ENCODE data around the gene GPR152.

GPR152 gene

DNA sequence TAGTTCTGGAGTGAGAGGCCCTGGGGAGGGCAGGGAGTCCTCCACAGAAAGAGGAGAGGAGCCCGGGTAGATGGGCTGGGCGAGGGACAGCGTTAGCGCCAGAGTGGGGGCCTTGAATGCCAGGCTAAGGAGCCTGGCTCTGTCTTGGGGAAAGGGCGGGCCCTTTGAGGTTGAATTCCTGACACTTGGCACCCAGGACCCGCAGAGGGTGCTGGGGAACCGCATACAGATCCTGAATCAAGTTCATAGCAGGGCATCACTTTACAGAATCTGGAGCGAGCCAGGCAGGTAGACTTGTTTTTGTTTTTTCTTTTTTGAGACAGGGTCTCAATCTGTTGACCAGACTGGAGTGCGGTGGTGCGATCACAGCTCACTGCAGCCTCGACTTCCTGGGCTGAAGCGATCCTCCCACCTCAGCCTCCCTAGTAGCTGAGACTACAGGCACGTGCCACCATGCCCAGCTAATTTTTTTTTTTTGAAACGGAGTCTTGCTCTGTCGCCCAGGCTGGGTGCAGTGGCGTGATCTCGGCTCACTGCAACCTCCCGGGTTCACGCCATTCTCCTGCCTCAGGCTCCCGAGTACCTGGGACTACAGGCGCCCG is 31.0 kb downstream of the GPR152 start:
- DNase-seq: no peak

DNA sequence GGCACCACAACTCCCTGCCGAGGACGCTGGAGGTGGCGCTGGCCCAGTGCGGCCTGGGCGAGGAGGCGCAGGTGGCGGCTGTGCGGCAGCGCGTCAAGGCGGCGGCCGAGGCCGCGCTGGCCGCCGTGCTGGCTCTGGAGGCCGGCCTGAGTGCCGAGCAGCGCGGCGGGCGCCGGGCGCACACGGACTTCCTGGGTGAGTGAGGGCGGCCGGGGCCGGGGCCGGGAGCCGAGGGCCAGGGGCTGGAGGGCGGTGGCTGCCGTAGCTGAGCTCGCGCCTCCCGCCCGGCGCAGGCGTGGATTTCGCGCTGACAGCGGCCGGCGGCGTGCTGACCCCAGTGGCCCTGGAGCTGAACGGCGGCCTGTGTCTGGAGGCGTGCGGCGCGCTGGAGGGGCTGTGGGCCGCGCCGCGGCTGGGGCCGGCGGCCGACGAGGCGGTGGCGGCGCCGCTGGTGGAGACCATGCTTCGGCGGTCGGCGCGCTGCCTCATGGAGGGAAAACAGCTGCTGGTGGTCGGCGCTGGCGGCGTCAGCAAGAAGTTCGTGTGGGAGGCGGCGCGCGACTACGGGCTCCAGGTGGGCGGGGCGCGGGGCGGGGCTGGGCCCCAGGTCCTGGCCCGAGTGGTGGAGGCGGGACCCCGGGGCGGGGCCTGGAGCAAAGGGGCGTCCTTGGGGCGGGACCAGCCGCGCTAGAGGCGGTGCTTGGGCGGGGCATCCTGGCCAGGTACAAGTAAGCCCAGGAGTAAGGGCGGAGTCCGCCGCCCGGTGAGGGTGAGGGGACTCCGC is 31.7 kb downstream of the GPR152 start:
- DNase-seq: peak; percentile 99

DNA sequence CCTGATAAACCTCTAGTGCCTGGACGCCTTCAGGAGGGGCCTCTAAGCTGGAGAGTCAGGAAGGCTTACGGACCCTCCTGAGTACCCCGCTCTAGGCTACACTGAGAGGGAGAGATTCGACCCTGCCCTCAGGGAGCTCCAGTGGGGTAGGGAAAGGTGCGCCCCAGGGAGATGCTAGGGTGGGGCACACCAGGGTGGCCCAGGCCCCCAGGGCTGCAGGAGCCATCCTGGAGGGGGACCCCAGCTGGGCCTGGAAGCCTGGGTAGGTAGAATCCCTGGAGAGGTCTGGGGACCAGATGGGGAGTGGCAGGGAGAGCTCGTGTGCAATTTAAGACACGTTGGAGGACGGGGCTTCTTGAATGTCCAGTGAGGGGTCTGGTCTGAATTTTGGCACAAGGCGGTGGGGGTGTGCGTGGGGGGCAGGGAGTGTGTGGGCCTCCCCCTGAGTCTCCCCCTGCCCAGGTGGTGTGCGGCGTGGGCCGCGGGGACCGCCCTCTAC is 32.3 kb downstream of the GPR152 start:
- DNase-seq: no peak

DNA sequence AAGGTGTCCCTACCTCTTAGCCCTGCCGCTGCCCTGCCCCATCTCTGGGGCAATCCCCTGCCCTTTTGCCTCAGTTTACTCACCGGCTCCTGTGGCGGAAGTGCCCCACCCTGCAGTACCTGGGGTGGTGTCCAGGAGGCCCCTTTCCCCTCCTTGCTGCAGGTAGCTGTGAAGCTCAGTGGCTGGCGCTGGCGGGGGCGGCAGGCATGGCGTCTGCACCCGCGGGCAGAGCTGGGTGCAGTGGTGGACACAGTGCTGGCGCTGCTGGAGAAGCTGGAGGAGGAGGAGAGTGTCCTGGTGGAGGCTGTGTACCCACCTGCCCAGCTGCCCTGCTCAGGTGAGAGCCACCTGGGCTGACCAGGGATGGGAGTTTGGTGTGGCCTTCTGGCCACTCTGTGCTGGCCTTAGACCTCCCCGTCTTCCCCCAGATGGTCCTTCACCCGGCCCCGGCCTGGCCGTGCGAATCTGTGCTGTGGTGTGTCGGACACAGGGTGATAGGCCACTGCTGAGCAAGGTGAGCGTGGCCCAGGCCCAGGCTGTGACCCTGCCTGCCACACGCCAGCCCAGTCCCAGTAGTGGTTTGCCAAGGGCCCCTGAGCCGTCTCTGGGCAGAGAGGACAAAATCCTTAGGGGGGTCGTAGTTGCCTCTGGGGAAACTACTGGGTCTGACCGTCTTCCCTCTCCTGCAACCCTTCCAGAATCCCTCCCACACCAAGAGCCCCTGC is 33.0 kb downstream of the GPR152 start:
- peak; percentile 17 for DNase-seq

DNA sequence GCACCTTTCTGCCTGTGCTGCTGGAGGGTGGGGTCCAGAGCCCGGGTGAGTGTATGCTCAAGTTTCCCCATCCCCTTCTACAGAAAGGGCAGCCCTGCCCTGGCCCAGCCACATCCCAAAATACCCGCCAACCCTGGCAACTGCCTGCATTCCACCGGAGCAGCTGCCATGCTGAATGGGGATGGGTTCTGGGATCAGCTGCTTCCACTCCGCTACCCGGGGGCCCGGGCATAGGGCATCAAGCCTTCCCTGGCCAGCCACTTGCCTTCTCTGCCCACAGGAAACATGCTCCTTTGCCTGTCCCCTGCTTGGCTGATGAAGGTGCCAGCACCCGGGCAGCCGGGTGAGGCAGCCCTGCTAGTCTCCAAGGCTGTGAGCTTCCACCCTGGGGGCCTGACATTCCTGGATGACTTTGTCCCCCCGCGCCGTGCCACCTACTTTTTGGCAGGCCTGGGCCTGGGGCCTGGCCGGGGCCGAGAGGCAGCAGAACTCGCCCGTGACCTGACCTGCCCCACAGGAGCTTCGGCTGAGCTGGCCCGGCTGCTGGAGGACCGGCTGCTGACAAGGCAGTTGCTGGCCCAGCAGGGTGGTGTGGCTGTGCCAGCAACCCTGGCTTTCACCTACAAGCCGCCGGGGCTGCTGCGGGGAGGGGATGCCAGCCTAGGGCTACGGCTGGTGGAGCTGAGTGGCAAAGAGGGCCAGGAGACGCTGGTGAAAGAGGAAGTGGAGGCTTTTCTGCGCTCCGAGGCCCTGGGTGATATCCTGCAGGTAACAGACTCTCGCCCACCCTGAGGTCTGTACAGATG is 33.9 kb downstream of the GPR152 start:
- DNase-seq: peak; percentile 68

DNA sequence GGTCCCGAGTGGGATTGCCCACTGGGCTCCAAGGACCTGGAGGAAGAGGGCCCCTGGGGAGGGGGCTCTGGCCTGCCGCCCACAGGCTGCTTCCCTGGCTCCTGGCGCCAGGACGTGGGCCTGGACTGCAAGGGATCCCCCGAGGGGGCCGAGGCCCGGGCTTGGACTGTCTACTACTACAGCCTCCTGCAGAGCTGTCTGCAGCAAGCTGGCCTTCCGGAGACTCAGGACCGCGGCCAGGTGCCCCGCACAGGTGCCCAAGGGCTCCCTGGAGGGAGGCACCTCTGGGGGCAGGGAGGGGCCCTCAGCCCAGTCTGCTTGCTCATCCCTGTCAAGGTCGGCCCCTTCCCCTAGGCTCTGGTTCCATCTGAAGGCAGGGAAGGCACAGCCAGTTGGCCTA is 35.1 kb downstream of the GPR152 start:
- DNase-seq: no peak

DNA sequence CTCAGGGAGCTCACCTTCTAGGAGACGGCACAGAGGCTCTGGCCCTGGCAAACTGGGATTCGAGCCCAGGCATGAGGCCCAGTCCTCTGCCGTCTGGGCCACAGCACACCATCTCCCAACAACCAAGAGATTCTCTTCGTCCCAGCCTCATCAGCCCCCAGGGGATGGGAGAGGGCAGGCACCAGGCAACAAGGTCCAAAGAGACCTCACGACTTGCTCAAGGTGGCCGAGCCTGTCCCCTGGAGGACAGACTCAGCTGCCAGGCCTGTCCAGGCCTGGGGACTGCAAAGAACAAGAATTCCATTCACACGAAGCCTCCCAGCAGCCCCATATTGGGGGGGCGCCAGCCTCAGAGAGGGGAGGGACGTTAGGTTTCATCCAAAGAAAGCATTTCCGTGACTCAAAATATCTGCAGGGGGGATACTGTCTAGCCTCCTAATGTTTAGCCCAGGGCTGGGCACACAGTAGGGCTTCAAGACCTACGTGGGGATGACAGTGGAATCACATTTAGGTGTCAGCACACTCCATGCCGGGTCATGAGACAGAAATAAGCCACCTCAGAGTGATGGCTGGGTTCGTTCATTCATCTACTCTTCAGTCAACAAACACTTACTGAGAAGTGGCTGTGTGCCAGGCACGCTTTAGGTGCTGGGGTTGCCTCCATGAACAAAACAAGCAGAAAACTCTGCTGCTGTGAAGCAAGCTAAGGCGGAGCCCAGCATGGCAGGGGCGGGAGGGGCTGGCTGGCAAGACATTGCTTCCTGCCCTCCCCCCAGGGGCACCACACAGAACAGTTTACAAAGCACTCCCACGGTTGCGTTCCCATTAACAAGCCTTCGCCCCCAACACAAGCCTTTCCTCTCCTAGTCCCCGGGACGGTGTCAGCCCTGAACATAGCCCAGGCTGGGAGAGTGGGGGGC is 35.9 kb downstream of the GPR152 start:
- peak; percentile 93 for DNase-seq

DNA sequence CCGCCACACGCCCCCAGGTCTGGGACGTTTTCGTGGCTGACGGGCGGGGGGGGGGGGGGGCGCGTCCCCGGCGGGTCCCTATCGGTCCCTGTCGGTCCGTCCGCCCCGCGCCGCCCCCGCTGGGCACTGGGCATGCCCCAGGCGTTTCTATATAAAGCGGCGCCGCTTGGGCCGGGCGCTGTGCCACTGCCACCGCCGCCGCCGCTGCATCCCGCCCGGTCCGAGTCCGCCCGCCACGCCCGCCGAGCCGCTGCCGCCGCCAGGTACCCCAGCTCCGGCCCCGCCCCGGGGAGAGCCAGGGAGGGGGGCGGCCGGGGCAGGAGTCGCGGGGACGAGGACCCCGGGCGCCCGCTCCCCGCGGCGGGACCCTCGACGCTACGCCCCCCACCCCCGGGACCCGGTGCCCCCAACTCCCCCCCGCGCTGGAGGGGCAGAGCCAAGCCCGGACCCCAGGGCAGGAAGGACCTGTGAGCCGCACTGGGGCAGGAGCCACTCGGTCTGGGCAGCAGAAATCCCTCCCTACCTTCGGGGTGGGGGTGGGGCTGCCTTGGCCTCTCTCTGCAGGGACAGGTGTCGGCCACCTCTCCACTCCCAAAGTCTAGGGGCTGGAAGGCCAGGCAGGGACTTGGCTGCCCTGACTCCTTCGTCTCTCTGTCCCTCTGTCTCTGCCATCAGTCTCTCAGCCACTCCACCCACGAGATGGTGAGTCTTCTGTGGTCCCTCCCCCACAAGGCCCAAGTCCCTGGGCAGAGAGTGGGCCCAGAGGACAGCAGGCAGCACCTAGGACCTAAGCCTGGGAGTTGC is 36.8 kb downstream of the GPR152 start, which contains the start of gene CARNS1:
TSS of gene CARNS1 (plus strand) at position 178 of the 804 bp plus-strand sequence. CDS start at position 700, 522 bp downstream.
- DNase-seq: peak; percentile 53

DNA sequence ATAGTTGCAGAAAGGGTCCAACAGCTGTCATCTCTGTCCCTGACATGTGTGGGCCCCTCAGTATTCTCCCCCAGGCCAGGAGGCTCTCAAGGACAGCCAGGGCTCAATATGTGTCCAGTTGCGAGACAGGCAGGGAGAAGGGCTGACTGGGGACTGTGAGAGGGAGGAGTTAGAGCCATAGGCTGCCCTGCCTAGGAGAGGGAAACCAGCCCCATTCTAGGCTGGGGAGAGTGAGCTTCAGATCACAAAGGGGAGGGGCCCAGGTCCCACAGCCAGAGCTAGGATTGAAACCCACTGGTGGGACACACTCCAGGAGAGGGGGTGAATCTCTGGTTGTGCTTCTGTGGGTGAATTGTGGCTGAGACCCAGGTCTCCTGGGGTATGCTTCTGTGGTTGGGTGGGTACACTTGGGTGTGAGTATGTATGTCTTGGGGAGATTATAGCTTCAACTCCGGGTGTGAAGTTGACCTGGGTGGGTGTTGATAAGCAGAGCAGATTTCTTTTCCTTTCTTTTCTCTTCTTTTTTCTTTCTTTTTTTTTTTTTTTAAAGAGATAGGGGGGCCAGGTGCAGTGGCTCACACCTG is 39.2 kb downstream of the GPR152 start:
- peak; percentile 22 for DNase-seq

DNA sequence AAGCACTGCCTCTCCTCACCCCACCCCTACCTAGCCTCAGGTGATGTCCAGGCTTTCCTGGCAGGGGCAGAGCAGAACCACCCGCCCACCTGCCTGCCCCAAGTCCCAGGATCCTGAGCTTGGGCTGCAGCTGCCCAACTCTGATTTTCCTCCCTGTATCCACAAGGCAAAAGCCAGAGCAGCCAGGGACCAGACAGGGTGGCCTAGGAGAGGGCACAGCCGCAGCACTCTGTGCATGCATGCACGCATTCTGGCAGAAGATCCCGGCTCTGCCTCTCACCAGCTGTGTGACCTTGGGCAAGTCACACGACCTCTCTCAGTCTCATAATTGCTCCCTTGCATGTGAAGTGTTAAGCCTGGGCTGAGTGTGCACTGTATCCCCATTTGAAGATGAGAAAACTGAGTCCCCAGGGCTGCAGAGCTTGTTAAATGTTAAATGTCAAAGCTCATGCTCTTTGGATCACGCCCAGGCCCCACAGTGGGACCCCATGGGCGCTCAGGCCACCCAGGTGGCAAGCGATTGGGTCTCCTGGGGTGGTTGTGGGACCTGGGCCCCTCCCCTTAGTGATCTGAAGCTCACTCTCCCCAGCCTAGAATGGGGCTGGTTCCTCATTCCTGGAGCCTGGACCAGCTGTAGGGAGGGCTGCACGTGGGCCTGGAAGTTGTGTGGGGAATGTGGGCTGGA is 39.9 kb downstream of the GPR152 start:
- DNase-seq: no peak

DNA sequence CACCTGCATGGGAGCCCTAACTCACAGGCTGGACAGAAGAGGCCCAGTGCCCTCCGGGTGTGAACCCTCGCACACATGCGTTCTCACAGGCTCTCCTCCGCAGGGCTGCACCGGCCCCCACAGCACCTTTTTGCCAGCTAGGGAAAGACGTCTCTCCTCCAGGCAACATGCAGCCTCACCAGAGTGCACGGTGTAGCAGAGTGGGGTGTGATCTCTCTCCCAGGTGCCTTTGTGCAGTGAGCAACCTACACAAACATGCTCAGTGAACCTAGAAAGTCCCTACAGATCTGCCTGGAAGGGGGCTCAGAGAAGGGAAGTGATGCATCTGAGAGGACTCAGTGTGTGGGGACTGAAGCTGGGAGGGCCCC is 40.8 kb downstream of the GPR152 start:
- peak; percentile 30 for DNase-seq

DNA sequence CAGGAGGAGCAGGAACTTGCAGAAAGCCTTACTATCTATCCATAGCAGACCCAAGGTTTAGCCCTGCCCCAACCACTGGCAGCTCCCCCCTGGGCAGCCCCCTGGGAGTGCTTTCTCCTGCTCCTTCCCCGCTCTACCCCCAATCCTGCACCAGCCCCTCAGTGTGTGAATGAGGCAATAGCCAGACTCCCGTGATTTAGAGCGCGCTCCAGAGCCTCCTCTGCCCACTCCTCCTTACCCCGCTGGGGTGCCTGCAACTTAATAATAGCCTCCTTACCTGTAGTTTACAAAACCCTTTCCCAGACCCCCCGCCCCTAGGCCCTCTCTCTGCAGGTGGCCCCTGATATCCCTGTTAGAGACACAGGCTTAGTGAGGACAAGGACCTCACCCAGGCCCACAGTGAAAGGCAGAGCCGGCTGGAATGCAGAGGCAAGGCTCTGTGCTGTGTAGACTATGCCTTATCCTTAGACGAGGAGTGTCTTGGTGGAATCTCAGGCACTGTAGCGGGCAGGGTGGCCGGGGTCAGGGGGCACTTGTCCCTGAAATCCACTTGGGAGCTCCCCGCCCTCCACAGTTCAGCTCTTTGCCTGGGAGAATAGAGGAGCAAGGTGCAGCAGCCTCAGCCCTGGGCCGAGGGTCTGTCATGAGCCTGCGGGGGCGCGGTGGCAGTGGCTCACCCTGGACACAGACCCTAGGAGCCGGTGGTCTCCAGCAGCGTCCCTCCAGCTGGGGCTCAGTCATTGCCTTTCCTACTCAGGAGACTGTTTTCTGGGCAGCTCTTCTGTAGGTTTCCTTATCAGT is 41.3 kb downstream of the GPR152 start:
- no peak for DNase-seq

DNA sequence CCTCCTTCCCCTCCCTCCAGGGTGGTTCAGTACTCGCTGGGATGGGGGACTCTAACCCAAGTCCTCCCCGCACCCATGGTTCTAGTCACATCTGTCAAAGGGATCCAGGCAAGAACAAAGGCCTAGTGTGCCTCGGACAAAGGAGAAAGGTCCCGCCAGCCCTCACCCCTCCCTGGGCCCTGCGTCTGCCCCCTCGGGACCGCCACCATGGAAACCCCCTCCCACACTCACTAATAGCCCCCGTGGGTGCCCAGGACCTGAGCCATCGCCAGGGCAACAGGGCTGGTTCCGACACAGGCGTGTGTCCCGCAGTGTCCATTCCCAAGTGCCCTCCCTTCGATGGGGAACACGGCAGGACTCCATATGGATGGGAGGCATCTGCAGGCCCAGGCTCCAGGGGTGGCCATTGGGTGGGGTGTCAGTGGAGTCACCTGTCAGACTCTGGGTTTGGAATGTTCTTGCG is 42.1 kb downstream of the GPR152 start:
- no peak for DNase-seq

DNA sequence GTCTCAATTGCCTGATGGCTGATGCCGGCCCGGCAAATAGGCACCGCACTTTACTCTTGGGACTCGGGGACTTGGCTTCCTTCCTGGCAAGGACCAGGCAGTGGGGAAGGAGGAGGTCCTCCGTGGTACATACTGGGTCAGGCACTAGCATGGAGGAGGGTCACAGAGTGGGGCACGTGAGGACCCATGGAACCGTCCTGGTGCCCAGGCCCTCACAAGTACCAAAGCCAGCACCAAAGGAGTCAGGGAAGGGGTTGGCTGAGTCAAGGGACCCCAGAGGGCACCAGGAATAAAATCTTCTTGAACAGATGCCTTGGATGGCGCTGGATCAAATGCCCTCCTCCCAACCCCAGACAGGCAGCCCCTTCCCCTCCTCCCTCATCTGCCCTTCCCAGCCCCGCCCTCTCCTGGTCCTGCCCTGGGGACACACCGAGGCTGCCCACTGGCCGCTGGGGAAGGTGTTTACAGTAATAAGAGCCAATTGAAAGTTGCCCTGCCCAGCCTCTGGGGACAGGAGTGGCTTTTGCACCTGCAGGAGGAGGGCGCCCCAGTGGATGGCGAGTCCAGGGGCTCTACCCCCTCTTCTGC is 42.7 kb downstream of the GPR152 start:
- peak; percentile 33 for DNase-seq

DNA sequence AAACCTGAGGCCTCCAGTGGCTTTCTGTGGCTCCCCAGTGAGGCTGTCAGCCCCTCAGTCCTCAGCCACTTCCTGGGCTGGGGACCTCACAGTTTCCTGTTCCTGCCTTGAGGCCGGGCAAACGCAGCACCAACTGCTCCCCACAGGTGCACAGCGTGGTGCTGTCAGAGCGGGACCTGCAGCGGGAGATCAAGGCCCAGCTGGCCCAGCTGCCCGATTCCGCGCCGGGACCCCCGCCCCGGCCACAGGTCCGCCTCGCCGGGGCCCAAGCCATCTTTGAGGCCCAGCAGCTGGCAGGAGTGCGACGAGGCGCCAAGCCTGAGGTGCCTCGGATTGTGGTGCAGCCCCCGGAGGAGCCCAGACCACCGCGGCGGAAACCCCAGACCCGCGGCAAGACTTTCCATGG is 43.3 kb downstream of the GPR152 start:
- peak; percentile 83 for DNase-seq

DNA sequence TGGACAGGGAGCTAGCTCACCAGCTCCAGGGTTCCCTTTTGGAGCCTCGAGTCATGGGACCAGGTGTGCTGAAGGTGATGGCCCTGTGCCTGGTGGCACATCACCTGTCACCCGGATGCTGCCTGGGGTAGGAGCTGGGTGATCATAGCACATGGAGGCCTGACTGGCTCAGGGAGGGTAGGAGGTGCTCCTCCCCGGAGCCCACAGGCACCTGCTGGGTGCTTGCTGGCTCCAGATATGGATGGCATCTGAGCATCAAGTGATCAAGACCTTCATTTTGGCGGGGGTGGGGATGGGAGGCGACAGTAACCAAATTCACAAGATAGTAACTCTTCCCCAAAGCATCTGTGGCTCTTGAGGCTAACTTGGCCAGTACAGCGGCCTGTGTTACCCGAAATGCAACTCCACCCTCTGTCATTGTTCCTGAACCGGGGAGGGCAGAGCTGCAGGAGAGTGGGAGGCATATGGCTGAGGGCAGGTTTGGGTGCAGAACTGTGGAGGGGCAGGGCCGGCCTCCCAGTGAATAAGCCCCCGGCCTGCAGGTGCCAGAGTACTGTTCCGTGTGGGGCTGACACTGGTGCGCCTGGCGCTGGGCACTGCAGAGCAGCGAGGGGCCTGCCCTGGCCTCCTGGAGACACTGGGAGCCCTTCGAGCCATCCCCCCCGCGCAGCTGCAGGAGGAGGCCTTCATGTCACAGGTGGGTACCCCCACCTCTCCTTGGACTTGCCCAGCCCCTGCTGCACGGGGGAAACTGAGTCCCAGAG is 43.9 kb downstream of the GPR152 start:
- peak; percentile 58 for DNase-seq

DNA sequence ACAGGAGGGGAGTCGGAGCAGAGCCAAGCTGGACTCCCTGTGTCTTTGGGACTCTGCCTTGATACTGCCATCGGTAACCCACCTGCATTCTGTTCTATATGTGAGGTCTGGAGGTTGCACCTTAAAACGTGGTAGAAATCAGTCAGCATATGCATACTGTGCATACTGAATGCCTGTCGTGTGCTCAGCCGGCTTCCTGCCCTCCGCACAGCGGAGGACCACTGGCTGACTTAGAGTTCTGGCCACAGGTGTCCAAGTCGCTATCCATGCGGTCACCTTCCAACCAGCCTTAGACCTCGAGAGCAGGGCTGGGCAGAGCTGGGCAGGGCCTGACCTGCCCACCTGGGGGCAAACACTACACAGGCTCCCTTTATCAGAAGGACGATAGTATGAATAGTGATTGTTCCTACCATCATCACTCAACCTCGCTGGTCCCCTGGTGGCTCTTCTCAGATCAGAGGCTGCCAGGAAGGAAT is 44.8 kb downstream of the GPR152 start:
- DNase-seq: no peak
